Measurements from ENCODE around the gene RC3H2.
"Not testable (repeated sequence)": the region's sequence is repeated elsewhere in the genome, so short reads cannot be mapped to it uniquely, and the experiment has no call there.

The RC3H2 gene

DNA sequence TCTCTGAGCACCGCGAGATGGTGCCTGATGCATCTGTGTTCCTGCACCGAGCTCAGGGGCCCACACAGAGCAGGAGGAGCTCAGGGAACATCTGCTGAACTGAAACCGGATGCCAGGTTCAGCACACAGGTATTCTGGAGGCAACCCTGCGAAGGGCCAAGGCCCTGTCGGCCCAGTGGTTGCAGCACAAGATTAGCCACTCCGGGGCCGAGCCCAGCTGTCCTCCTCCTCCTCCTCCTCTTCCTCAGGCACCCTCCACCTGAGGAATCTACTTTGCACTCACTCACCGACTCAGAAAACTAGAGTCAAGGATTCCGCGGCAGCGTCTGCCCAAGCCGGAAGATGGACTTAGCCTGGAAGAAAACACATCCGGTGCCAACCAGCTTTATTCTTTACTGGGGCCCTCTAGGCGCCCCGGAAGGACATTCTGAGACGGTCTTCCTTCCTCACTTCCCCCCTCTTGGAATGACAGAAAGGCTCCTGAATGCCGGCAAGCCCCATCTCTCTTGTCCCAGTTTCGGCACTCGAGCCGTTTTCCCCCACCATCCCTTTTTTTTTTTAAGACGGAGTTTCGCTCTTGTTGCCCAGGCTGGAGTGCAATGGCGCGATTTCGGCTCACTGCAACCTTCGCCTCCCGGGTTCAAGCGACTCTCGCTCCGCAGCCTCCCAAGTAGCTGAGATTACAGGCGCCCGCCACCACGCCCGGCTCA lies 8.0 kb upstream of the RC3H2 start, which contains the start of gene ZBTB6:
ZBTB6 (minus strand) TSS at position 360 of the 710 bp plus-strand sequence. CDS start 1,251 bp downstream, outside the sequence.
- TF ChIP-seq, protein P1, sequence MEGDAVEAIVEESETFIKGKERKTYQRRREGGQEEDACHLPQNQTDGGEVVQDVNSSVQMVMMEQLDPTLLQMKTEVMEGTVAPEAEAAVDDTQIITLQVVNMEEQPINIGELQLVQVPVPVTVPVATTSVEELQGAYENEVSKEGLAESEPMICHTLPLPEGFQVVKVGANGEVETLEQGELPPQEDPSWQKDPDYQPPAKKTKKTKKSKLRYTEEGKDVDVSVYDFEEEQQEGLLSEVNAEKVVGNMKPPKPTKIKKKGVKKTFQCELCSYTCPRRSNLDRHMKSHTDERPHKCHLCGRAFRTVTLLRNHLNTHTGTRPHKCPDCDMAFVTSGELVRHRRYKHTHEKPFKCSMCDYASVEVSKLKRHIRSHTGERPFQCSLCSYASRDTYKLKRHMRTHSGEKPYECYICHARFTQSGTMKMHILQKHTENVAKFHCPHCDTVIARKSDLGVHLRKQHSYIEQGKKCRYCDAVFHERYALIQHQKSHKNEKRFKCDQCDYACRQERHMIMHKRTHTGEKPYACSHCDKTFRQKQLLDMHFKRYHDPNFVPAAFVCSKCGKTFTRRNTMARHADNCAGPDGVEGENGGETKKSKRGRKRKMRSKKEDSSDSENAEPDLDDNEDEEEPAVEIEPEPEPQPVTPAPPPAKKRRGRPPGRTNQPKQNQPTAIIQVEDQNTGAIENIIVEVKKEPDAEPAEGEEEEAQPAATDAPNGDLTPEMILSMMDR (IDR thresholded peaks at IDR 0.05; ENCODE audit: low read depth, low read length, missing control alignments) = no peak
- DNase-seq = peak; percentile 79
- in situ Hi-C loops (cut with HindIII; ENCODE audit: low pct_ligation_motif_present, low sequenced_read_pairs) = no loop called here
- Histone ChIP-seq H3K27me3 (replicated peaks) (no peaks in the 10 kb centered on the region), H3K27ac (peak within 1 kb of the TSS; percentile 88), H3K4me3 (ENCODE audit: low read depth, low read length) (peak within 1 kb of the TSS; percentile 92), H3K36me3 (replicated peaks) (peaks cover 9% of the 10 kb centered on the region)

- Histone ChIP-seq H3K36me3 (replicated peaks) (peaks cover 9% of the 10 kb centered on the region), H3K4me3 (ENCODE audit: low read depth, low read length) (peak overlapping the region; percentile 92), H3K27me3 (replicated peaks) (no peaks in the 10 kb centered on the region), H3K27ac (peak overlapping the region; percentile 88)
- TF ChIP-seq, protein P1 (IDR thresholded peaks at IDR 0.05; ENCODE audit: low read depth, low read length, missing control alignments) = no peak
- in situ Hi-C loops (cut with HindIII; ENCODE audit: low pct_ligation_motif_present, low sequenced_read_pairs) = no loop called here
- no peak for DNase-seq
These were observed 7.5 kb upstream of the RC3H2 start for GRCh38 chr9:122912671-122912963.

GRCh38 chr9:122906122-122906521 lies 963 bp upstream of the RC3H2 start:
- H3K27me3 ChIP-seq (replicated peaks); H3K4me3 ChIP-seq (ENCODE audit: low read depth, low read length); in situ Hi-C loops (cut with HindIII; ENCODE audit: low pct_ligation_motif_present, low sequenced_read_pairs); H3K36me3 ChIP-seq (replicated peaks); DNase-seq; H3K27ac ChIP-seq: not testable (repeated sequence)

- peak overlapping the region; percentile 65 for H3K4me3 ChIP-seq (ENCODE audit: low read depth, low read length)
- peak; percentile 22 for DNase-seq
- TF ChIP-seq, protein P1 (IDR thresholded peaks at IDR 0.05; ENCODE audit: low read depth, low read length, missing control alignments) = no peak
- no peaks in the 10 kb centered on the region for H3K27me3 ChIP-seq (replicated peaks)
- no peaks in the 10 kb centered on the region for H3K36me3 ChIP-seq (replicated peaks)
- in situ Hi-C loops (cut with HindIII; ENCODE audit: low pct_ligation_motif_present, low sequenced_read_pairs) = no loop called here
- peak overlapping the region; percentile 94 for H3K27ac ChIP-seq
These were observed 715 bp downstream of the RC3H2 start for GRCh38 chr9:122904466-122904822.

- Histone ChIP-seq H3K36me3 (replicated peaks) (peaks cover 9% of the 10 kb centered on the region), H3K27me3 (replicated peaks) (no peaks in the 10 kb centered on the region), H3K4me3 (ENCODE audit: low read depth, low read length) (no peak overlapping the region), H3K27ac (no peak overlapping the region)
- TF ChIP-seq, protein P1 (IDR thresholded peaks at IDR 0.05; ENCODE audit: low read depth, low read length, missing control alignments) = no peak
- DNase-seq = no peak
- in situ Hi-C loops (cut with HindIII; ENCODE audit: low pct_ligation_motif_present, low sequenced_read_pairs) = no loop called here
These were observed 4.4 kb downstream of the RC3H2 start for GRCh38 chr9:122900791-122901190.

DNA sequence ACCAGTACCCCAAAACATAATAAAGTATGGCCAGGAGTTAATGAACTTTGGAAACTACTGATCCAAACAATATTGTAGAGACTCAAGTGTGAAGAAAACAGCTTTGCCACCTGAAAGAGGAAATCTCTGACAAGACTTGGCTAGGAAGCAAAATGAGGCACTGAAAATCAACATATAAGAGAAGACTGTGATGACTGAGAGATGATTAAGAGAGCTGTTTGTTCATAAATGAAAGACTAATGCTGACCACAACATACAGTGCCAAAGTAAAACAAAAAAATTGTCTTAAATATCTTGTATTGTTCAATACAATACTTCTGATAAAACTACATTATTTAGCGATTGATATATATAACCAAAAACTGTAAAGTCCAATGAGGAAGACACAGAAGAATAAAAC lies 7.2 kb downstream of the RC3H2 start:
- Histone ChIP-seq H3K27me3 (replicated peaks) (no peaks in the 10 kb centered on the region), H3K27ac (no peak overlapping the region), H3K4me3 (ENCODE audit: low read depth, low read length) (no peak overlapping the region), H3K36me3 (replicated peaks) (peaks cover 22% of the 10 kb centered on the region)
- DNase-seq = no peak
- in situ Hi-C loops (cut with HindIII; ENCODE audit: low pct_ligation_motif_present, low sequenced_read_pairs) = no loop called here
- TF ChIP-seq, protein P1 (IDR thresholded peaks at IDR 0.05; ENCODE audit: low read depth, low read length, missing control alignments) = no peak

Measured in brain microvascular endothelial cell (primary cell).